HepG2 (cell line): Measurements from ENCODE around the gene KLF16. TPM values are rescaled to one million over a fixed set of nuclear protein-coding genes. Genes with fewer than 3 reads are reported as not detected.
A peak's percentile ranks its signal among the peaks of the same experiment; 100 is the strongest.

Source experiments
- ATF1 ChIP-seq: IDR thresholded peaks from 2 replicates; pipeline ENCODE4 v1.6.1; 2016; ENCODE audit warnings: mild to moderate bottlenecking, control low read depth
- CC2D1A ChIP-seq: sonication (generic); formaldehyde crosslinking; IDR thresholded peaks from 2 replicates; pipeline ENCODE4 v1.8.1; 2023; ENCODE audit warnings: mild to moderate bottlenecking, missing genetic modification reagents
- DMAP1 ChIP-seq: IDR thresholded peaks from 2 replicates; pipeline ENCODE4 v1.6.1; 2016
- GABPA ChIP-seq, 2 experiments: IDR thresholded peaks; 2 replicates each; pipeline ENCODE4 v1.6.1; 2011 to 2016; ENCODE audit warnings: low read depth in 2 of 2, low read length in 1 of 2, missing biosample characterization in 1 of 2, missing genetic modification characterization in 1 of 2
- IRF2 ChIP-seq: IDR thresholded peaks from 2 replicates; pipeline ENCODE4 v1.6.1; 2018; ENCODE audit warnings: missing genetic modification reagents, missing compliant biosample characterization
- JUN ChIP-seq: sonication (generic); formaldehyde crosslinking; IDR thresholded peaks from 2 replicates; pipeline ENCODE4 v1.4.0; 2020; ENCODE audit warnings: mild to moderate bottlenecking, missing genetic modification reagents
- RAD21 ChIP-seq: fragments of 450-650 bp; formaldehyde crosslinking; IDR thresholded peaks from 2 replicates; pipeline ENCODE4 v1.5.0; 2020; ENCODE audit warnings: mild to moderate bottlenecking
- SIN3B ChIP-seq: fragments of 150-350 bp; IDR thresholded peaks from 2 replicates; pipeline ENCODE4 v1.6.1; 2014; ENCODE audit warnings: low read length
- XRCC5 ChIP-seq: fragments of 200-400 bp; formaldehyde crosslinking; optimal IDR thresholded peaks from 2 replicates; pipeline ENCODE3; 2017; ENCODE audit warnings: mild to moderate bottlenecking, low read length
- ZBTB8A ChIP-seq: sonication (generic); formaldehyde crosslinking; IDR thresholded peaks from 2 replicates; pipeline ENCODE4 v1.4.0; 2020; ENCODE audit warnings: mild to moderate bottlenecking, low read depth, missing genetic modification reagents, borderline replicate concordance
- ZC3H13 ChIP-seq: sonication (generic); formaldehyde crosslinking; IDR thresholded peaks from 2 replicates; pipeline ENCODE4 v1.8.1; 2023; ENCODE audit warnings: mild to moderate bottlenecking, missing genetic modification reagents, moderate library complexity
- ZEB1 ChIP-seq: IDR thresholded peaks from 2 replicates; pipeline ENCODE4 v1.6.1; 2012; ENCODE audit warnings: mild to moderate bottlenecking, low read depth, inconsistent platforms; ENCODE audit not compliant: insufficient replicate concordance
- ZNF160 ChIP-seq: sonication (generic); formaldehyde crosslinking; IDR thresholded peaks from 2 replicates; pipeline ENCODE4 v1.8.0; 2022; ENCODE audit warnings: mild to moderate bottlenecking, inconsistent platforms, missing genetic modification reagents
- ZNF180 ChIP-seq: sonication (generic); formaldehyde crosslinking; IDR thresholded peaks from 2 replicates; pipeline ENCODE4 v1.4.0; 2020; ENCODE audit warnings: low read depth, missing genetic modification reagents, borderline replicate concordance
- ZNF296 ChIP-seq: sonication (generic); formaldehyde crosslinking; conservative IDR thresholded peaks from 2 replicates; pipeline ENCODE4 v1.5.0; 2020; ENCODE audit warnings: mild to moderate bottlenecking, missing genetic modification reagents
- ZNF335 ChIP-seq: sonication (generic); formaldehyde crosslinking; IDR thresholded peaks from 2 replicates; pipeline ENCODE4 v1.4.0; 2020; ENCODE audit warnings: missing genetic modification reagents
- ZNF343 ChIP-seq: sonication (generic); formaldehyde crosslinking; IDR thresholded peaks from 2 replicates; pipeline ENCODE4 v1.4.0; 2020; ENCODE audit warnings: mild to moderate bottlenecking, missing genetic modification reagents
- ZNF350 ChIP-seq: sonication (generic); formaldehyde crosslinking; IDR thresholded peaks from 2 replicates; pipeline ENCODE4 v1.4.0; 2020; ENCODE audit warnings: mild to moderate bottlenecking, low read depth, missing genetic modification reagents, borderline replicate concordance
- ZNF629 ChIP-seq: sonication (generic); formaldehyde crosslinking; conservative IDR thresholded peaks from 2 replicates; pipeline ENCODE4 v1.5.0; 2020; ENCODE audit warnings: missing genetic modification reagents
- polyA plus RNA-seq, 8 experiments: library from polyadenylated mRNA; depleted of rRNA in 3 of 8; stranded (reverse) in 7 of 8; unstranded in 1 of 8; fragments of >200 nt; fragmentation: Illumina TruSeq in 4 of 8; extraction: Trizol in 4 of 8; gene quantifications; 2 replicates each; pipeline versions ENCODE4 v1.2.1 to v1.2.3, GENCODE V29; 2011 to 2016; ENCODE audit warnings: low read depth in 4 of 8, missing spikeins in 1 of 8, mixed read lengths in 1 of 8; ENCODE audit not compliant: insufficient read depth in 1 of 8
- total RNA-seq, 5 experiments: library from RNA; depleted of rRNA; stranded (reverse); fragments of >200 nt; fragmentation: Illumina TruSeq; extraction: Trizol; gene quantifications; 2 replicates each; pipeline ENCODE4 v1.2.3, GENCODE V29; 2016; ENCODE audit warnings: low read depth in 1 of 5
- TF ChIP-seq, protein P1 (sequence below), 2 experiments: sonication (generic) in 1 of 2; formaldehyde crosslinking in 1 of 2; IDR thresholded peaks; 2 replicates each; pipeline versions ENCODE4 v1.4.0 to v1.6.1; 2018 to 2020; ENCODE audit warnings: missing genetic modification reagents in 2 of 2, borderline replicate concordance in 1 of 2, low read depth in 1 of 2, mild to moderate bottlenecking in 1 of 2, missing biosample characterization in 1 of 2
- TF ChIP-seq, protein P2 (sequence below): sonication (generic); formaldehyde crosslinking; IDR thresholded peaks from 2 replicates; pipeline ENCODE4 v1.4.0; 2020; ENCODE audit warnings: missing genetic modification reagents
- TF ChIP-seq, protein P3 (sequence below): sonication (generic); formaldehyde crosslinking; IDR thresholded peaks from 2 replicates; pipeline ENCODE4 v1.8.0; 2022; ENCODE audit warnings: low read depth, missing genetic modification reagents
- TF ChIP-seq, protein P4 (sequence below): sonication (generic); formaldehyde crosslinking; IDR thresholded peaks from 2 replicates; pipeline ENCODE4 v1.5.0; 2020; ENCODE audit warnings: mild to moderate bottlenecking, missing genetic modification reagents, borderline replicate concordance

The KLF16 gene
- total and polyA plus RNA-seq, 2 of the 13 experiments (the other 11 are each of a cell fraction or from before 2014, with no cell fraction given), result 3.5 to 6.7 TPM

DNA sequence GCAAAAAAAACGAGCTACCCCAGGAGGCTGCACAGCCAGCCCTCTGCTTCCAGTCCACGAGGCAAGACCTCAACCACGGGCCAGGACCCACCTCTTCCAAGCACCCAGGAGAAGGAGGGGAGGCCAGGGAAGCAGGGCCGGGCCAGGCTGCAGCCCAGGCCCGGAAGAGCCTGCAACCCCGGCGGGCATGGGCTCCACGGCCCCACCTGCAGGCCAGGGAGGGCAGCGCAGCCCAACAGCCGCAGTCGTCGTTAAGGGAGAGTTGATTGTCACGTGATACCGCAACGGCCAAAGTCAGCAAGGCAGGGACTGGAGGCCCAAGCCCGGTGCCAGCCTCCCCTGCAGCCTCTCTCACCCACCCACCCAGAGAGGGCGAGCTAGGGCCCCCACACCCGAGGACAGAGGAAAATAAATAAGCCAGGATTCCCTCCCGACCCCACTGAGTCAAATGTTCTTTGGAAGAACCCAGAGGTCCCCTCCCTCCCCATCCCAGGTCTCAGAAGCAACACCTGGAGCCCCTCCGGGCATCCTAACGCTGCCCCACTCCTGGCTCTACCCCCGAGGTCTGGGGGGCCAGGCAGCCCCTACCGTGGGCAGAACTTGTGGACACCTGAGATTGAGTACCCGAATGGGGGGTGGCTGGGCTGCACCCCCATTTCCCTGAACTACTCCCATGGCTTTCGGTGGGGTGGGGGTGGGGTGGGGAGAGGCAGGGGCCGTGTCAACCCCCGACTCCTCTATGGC is 9.9 kb downstream of the KLF16 start (continued):
- peak; percentile 96 for TF ChIP-seq ZNF335 (CRISPR knock-in tag)
- TF ChIP-seq ZC3H13, result no peak
- TF ChIP-seq, protein P1, sequence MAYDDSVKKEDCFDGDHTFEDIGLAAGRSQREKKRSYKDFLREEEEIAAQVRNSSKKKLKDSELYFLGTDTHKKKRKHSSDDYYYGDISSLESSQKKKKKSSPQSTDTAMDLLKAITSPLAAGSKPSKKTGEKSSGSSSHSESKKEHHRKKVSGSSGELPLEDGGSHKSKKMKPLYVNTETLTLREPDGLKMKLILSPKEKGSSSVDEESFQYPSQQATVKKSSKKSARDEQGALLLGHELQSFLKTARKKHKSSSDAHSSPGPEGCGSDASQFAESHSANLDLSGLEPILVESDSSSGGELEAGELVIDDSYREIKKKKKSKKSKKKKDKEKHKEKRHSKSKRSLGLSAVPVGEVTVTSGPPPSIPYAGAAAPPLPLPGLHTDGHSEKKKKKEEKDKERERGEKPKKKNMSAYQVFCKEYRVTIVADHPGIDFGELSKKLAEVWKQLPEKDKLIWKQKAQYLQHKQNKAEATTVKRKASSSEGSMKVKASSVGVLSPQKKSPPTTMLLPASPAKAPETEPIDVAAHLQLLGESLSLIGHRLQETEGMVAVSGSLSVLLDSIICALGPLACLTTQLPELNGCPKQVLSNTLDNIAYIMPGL (CRISPR knock-in tag; IDR thresholded peaks at IDR 0.05; ENCODE audit: borderline replicate concordance in 1 of 2, low read depth in 1 of 2), result peak; percentile 47 to 81; a peak in 3 of 4 replicates
- TF ChIP-seq DMAP1 (CRISPR knock-in tag), result no peak
- no peak for TF ChIP-seq SIN3B
- no peak for TF ChIP-seq JUN (CRISPR knock-in tag)
- no peak for TF ChIP-seq ZBTB8A
- no peak for TF ChIP-seq ATF1
- TF ChIP-seq XRCC5, result peak; percentile 96
- TF ChIP-seq ZNF629 (CRISPR knock-in tag), result no peak
- 0 out of 2 replicates have a peak, but pooled peaks have one; percentile 17 for TF ChIP-seq ZNF350 (CRISPR knock-in tag)
- TF ChIP-seq ZNF343 (CRISPR knock-in tag), result no peak
- TF ChIP-seq, protein P2, sequence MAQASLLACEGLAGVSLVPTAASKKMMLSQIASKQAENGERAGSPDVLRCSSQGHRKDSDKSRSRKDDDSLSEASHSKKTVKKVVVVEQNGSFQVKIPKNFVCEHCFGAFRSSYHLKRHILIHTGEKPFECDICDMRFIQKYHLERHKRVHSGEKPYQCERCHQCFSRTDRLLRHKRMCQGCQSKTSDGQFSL, result no peak
- TF ChIP-seq ZEB1, result no peak
- TF ChIP-seq, protein P3, sequence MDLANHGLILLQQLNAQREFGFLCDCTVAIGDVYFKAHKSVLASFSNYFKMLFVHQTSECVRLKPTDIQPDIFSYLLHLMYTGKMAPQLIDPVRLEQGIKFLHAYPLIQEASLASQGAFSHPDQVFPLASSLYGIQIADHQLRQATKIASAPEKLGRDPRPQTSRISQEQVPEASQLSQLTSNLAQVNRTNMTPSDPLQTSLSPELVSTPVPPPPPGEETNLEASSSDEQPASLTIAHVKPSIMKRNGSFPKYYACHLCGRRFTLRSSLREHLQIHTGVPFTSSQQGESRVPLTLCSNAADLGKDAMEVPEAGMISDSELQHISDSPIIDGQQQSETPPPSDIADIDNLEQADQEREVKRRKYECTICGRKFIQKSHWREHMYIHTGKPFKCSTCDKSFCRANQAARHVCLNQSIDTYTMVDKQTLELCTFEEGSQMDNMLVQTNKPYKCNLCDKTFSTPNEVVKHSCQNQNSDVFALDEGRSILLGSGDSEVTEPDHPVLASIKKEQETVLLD (CRISPR knock-in tag), result no peak
- peak; percentile 36; the same call in 1 of the 2 replicates for TF ChIP-seq IRF2
- no peak for TF ChIP-seq CC2D1A
- TF ChIP-seq ZNF296, result no peak
- TF ChIP-seq, protein P4, sequence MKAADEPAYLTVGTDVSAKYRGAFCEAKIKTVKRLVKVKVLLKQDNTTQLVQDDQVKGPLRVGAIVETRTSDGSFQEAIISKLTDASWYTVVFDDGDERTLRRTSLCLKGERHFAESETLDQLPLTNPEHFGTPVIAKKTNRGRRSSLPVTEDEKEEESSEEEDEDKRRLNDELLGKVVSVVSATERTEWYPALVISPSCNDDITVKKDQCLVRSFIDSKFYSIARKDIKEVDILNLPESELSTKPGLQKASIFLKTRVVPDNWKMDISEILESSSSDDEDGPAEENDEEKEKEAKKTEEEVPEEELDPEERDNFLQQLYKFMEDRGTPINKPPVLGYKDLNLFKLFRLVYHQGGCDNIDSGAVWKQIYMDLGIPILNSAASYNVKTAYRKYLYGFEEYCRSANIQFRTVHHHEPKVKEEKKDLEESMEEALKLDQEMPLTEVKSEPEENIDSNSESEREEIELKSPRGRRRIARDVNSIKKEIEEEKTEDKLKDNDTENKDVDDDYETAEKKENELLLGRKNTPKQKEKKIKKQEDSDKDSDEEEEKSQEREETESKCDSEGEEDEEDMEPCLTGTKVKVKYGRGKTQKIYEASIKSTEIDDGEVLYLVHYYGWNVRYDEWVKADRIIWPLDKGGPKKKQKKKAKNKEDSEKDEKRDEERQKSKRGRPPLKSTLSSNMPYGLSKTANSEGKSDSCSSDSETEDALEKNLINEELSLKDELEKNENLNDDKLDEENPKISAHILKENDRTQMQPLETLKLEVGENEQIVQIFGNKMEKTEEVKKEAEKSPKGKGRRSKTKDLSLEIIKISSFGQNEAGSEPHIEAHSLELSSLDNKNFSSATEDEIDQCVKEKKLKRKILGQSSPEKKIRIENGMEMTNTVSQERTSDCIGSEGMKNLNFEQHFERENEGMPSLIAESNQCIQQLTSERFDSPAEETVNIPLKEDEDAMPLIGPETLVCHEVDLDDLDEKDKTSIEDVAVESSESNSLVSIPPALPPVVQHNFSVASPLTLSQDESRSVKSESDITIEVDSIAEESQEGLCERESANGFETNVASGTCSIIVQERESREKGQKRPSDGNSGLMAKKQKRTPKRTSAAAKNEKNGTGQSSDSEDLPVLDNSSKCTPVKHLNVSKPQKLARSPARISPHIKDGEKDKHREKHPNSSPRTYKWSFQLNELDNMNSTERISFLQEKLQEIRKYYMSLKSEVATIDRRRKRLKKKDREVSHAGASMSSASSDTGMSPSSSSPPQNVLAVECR (CRISPR knock-in tag), result no peak; the same call in 1 of the 2 replicates
- TF ChIP-seq RAD21 (CRISPR knock-in tag), result peak; percentile 77
- TF ChIP-seq GABPA (IDR thresholded peaks at IDR 0.05; ENCODE audit: low read depth, low read length), result no peak
- TF ChIP-seq GABPA (CRISPR knock-in tag; IDR thresholded peaks at IDR 0.05; ENCODE audit: low read depth), result no peak
- TF ChIP-seq ZNF180 (CRISPR knock-in tag), result no peak
- 0 out of 2 replicates have a peak, but pooled peaks have one; percentile 48 for TF ChIP-seq ZNF160 (CRISPR knock-in tag)
